Femur (tissue), 1 donor: Measurements from ENCODE around the gene PCGF1.
"Not testable (repeated sequence)": the region's sequence is repeated elsewhere in the genome, so short reads cannot be mapped to it uniquely, and the experiment has no call there.

Experiments used
- DNase-seq: peaks from one replicate; pipeline ENCODE4 v3.0.0-alpha.2; 2017

The PCGF1 gene

DNA sequence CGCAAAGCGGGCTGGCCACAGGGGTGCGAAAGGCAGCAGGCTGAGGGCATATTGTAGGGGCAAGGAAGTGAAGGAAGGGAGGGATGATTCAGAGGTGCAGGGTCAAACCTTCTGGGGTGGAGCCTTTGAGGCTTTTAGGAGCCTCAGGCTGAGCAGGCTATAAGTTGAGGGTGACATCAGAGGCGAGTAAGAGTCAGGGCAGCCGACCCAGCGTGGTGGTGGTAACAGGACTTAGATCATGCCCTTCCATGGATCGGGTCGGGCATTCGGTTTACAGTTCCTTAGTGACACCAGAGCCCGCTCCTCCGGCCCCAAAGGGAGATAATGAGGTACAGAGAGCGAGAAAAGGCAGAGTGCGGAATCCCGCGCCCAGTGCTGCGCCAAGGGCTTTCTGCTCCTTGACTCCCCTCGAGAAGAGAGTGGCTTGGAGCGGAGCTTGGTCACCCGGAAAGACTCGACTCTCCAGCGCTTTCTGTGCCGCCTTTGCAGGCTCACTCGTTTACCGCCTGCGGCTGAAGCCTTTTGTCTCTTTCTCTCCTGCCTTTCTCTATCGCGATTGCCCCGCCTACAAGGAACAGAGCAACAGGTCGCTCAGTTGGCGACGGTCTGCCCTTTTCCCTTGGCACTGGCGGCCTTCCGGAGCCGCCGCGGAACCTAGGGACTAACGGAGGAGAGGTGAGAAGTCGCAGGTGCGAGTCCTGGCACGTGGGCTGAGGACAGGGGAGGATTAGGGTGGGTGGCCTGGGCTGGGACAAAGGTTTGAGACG lies 8.8 kb downstream of the PCGF1 start:
- no peak for DNase-seq

DNA sequence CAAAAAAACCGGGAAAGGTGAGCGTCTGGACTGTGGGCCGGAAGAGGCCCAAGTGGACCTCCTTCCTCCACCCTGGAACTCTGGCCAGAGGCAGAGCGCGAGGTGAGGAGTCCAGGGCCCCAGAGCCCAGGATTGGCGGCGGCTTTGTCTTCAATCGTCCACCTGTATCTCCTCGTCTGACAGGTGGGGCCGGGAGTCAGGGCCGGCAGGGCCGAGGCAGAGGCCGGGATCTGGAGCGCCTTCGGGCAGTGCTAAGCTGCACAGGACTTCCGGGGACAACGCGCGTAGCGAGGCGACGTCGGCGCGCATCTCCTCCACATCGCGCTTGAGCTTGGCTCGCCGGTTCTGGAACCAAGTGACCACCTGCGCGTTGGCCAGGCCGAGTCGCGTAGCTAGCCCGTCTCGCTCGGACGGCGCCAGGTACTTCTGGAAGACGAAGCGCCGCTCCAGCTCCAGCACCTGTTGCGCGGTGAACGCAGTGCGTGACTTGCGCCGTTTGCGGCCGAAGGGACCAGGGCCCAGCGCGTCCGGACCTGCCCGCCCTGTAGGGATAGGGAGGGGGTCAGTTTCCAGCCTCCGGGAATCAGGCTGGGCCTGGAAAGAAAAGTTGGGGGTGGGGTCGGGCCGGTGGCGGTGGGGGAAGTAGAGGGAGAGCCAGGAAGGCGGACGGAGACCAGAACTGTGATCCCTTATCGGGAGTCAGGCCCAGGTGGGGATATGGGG lies 9.6 kb downstream of the PCGF1 start:
- no peak for DNase-seq

DNA sequence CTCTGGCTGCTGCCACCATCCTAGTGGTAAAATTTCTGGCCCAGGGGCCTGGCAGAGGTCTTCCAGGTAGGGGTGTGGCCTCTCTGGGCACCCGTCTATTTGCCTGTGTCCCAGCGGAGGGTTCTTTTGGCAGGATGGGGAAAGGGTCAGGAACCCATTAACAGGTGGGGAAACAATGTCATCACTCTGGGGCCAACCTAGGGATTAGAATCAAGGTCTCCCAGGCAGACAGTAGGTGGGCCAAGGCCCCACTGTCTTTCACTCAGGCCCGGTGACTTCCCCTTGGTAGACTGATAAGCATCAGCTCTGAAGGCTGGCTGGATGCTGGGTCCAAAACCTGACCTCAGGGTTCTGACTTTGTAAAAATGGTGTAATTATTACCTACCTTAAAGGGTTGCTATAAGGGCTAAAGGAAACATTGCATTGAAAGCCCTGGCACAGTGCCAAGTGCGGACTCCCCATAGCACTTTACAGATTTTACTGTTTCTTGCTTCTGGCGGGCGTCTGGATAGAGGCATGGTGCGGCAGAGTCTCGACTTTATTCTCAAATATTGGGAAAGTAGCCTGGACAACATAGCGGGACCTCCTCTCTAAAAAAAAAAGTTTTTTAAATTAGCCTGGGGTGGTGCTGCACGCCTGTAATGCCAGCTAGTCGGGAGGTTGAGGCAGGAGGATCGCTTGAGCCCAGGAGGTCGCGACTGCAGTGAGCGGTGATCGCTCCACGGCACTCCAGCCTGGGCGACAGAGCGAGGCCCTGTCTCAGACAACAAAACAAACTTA lies 10.3 kb downstream of the PCGF1 start:
- DNase-seq: no peak

DNA sequence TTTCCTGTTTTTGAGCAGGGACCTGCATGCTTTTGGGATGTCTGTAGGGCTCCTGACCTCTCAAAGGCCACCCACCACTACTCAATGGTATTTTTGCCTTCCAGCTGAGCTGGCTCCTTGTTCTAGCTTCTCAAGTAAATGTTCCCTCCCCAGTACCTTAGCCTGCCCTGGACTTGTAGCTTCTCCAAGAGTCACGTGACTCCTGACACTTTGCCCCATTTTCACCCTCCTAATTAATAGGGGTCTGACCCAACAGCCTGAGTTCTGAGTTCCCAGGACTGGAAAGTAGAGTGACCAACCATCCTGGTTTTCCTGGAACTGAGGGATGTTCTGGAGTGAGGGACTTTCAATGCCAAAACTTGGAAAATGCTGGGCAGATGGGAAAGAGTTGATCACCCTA lies 12.1 kb downstream of the PCGF1 start:
- no peak for DNase-seq

DNA sequence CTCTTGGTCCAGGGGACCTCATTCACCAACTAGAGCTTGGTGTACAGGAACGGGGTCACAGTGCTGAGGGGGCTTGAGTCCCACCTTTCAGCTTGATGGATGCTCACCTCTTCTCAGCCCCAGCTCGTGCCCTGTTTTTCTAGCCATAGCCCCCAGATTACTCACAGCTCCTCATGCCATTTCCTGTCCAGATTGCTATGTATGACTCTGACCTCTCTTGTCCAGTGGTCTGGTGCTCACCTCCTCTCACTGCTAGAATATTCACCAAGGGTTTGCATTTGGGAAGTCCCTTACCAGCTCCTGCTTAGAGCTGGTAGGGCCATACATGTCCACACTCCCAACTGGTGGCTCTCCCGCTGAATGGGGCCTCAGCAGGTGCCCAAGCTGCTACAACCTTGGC lies 13.9 kb downstream of the PCGF1 start:
- DNase-seq: no peak

- DNase-seq: no peak
Measured at GRCh38 chr2:74491648-74492544, 15.6 kb downstream of the PCGF1 start.

GRCh38 chr2:74489906-74490305 lies 17.6 kb downstream of the PCGF1 start:
- no peak for DNase-seq

DNA sequence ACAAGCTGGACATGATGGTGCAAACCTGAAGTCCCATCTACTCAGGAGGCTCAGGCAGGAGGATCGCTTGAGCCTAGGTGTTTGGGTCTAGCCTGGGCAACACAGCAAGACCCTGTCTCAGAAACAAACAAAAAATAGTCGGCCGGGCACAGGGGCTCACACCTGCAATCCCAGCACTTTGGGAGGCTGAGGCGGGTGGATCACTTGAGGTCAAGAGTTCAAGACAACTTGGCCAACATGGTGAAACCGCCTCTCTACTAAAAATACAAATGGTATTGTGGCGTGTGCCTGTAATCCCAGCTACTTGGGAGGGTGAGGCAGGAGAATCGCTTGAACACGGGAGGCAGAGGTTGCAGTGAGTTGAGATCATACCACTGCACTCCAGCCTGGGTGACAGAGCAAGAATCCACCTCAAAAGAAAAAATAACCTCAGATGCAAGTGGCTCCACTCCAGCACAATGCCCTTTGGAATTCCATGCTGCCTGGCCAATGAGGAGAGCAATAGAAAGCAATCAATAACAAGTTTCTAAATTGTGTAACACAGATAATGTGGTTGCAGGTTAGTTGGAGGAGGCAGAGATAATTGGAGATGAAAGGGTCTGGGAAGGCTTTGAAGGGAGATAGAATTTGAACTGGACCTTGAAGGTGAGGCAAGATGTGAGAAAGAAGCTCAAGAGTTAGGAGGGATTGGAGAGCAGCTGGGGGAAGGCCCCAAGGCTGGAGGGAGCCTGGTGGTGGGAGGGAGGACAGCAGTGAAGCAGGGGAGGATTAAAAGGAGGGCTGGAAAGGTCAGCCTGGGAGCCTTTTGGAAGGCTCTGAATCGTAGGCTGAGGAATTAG lies 18.6 kb downstream of the PCGF1 start:
- DNase-seq: no peak

- DNase-seq: no peak
Measured at GRCh38 chr2:74486141-74486540, 21.4 kb downstream of the PCGF1 start.

DNA sequence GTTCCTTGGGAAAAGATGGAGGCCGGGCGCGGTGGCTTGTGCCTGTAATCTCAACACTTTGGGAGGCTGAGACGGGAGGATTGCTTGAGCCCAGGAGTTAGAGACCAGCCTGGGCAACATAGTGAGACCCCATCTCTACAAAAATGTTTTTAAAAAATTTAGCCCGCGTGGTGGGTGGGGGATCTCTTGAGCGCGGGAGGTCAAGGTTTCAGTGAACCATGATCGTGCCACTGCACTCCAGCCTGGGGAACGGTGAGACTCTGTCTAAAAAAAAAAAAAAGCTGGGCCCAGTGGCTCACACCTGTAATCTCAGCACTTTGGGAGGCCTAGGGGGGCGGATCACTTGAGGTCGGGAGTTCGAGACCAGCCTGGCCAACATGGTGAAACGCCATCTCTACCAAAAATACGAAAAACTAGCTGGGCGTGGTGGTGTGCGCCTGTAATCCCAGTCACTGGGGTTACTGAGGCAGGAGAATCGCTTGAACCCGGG lies 23.8 kb downstream of the PCGF1 start:
- DNase-seq: not testable (repeated sequence)

DNA sequence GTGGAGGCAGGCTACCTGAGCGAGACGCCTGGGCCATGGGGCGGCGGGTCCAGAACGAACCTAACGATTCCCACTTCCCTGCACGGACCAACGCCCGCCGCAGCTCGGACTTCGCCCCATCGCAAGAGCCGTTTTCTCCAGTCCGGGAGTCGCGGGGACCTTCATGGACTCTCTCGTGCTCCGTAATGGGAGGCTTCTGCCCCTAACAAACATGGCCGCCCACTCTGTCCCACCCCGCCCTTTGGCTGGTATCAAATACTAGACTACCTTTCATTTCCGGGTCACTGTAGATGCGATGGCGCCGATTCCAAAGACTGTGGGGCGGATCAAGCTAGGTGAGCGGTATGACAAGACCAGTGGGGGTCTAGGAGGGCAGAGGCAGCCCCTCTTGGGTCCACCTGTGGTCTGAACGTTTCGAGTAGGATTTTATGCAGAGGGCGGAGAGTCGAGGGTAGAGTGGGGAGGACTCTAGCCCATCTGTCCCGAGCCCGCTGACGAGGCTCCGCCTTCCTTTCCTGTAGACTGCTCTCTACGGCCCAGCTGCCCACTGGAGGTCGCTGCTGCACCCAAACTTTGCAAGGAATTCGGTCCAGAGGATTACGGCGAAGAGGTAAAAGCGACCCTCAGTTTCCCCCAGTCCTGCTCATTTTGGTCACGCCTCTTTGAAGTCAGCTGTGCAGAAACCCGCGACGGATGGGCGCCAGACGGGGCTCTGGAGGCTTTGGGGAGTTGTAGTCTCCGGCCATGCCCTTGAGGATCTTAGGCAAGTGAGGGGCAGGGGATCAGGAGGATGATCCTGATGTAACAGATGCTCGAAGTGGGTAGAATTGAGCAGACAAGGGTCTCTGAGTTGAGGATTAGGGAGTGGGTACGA lies 24.5 kb downstream of the PCGF1 start, which contains the start of the genes CCDC142 and TTC31:
CCDC142 (minus strand) TSS at position 198 of the 874 bp plus-strand sequence; CDS start at position 37, 161 bp downstream.
TTC31 (plus strand) TSS at position 281 of the 874 bp plus-strand sequence; CDS start at position 296, 15 bp downstream.
- DNase-seq: peak; percentile 98

- DNase-seq: peak; percentile 49
Measured at GRCh38 chr2:74481961-74482800, 25.3 kb downstream of the PCGF1 start.

- no peak for DNase-seq
Measured at GRCh38 chr2:74481431-74481830, 26.1 kb downstream of the PCGF1 start.

GRCh38 chr2:74474899-74475298 lies 32.6 kb downstream of the PCGF1 start:
- no peak for DNase-seq

GRCh38 chr2:74474481-74474880 lies 33.0 kb downstream of the PCGF1 start:
- DNase-seq: no peak

- DNase-seq: no peak
Measured at GRCh38 chr2:74472945-74473258, 34.6 kb downstream of the PCGF1 start.

GRCh38 chr2:74472086-74472944 lies 35.2 kb downstream of the PCGF1 start, which contains the start of gene MRPL53:
MRPL53 (minus strand) TSS chr2:74472680; CDS start chr2:74472660, 20 bp downstream.
- peak; percentile 97 for DNase-seq
